Measurements from ENCODE around the gene LIPT2. TPM values are rescaled to one million over a fixed set of nuclear protein-coding genes. Genes with fewer than 3 reads are reported as not detected.

LIPT2 gene
- total RNA-seq, 1 experiment from 2014 or later: 8.2 TPM

DNA sequence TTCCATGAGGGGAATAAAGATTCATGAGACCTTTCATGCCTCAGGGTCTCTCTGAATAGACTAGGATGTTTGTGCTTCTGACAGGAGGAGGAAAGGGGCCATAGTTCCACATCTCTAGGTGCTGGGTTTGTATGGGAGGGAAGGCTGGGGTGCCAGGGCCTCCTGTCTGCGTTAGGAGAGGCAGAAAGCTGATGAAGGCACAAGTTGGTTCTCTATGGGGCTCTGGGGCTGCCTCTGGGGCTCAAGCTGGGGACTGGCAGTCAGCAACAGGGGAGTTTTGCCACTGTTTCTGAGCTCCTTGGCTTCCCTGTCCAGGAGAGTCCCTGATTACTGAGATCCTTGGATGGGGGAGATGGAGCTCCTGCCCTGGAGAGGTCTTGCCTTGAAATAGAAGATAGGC lies 30.3 kb downstream of the LIPT2 start:
- H3K56ac ChIP-seq (ENCODE audit: insufficient read length, low read depth, low read length): no peak overlapping the region

More for the DNA sequence above, 30.3 kb downstream of the LIPT2 start:
- Histone ChIP-seq H3T11ph (ENCODE audit: low read length) (no peak overlapping the region), H3K23ac (ENCODE audit: insufficient read length, low read depth, low read length) (no peak overlapping the region), H2AK5ac (ENCODE audit: insufficient read length, low read length) (no peak overlapping the region), H3K23me2 (ENCODE audit: insufficient read length, low read depth, low read length, poor library complexity, severe bottlenecking) (peaks cover 3% of the 10 kb centered on the region), H4K8ac (replicated peaks; ENCODE audit: insufficient read length, low read depth, low read length) (no peak overlapping the region), H4K5ac (ENCODE audit: insufficient read length, low read depth, low read length) (no peak overlapping the region), H3K27ac (ENCODE audit: insufficient read length, low read depth, low read length) (no peak overlapping the region), H3K4ac (ENCODE audit: low read depth, low read length) (no peak overlapping the region), H2BK12ac (ENCODE audit: insufficient read length, low read depth, low read length) (no peak overlapping the region), H2BK20ac (ENCODE audit: low read depth, low read length, poor library complexity, severe bottlenecking) (no peak overlapping the region), H2AFZ (ENCODE audit: low read length) (no peak overlapping the region), H2BK120ac (ENCODE audit: low read depth, low read length, poor library complexity, severe bottlenecking) (no peak overlapping the region), H2BK15ac (ENCODE audit: low read depth, low read length) (no peak overlapping the region), H3K79me2 (ENCODE audit: insufficient read depth, low read length) (no peaks in the 10 kb centered on the region), H3K18ac (ENCODE audit: insufficient read length, low read depth, low read length) (no peak overlapping the region), H3K79me1 (ENCODE audit: insufficient read depth, low read depth, low read length, poor library complexity, severe bottlenecking) (no peaks in the 10 kb centered on the region), H3K9ac (ENCODE audit: extremely low read depth, insufficient read length, low read length) (no peak overlapping the region), H4K20me1 (ENCODE audit: control insufficient read depth, insufficient read depth, insufficient read length) (no peaks in the 10 kb centered on the region), H3K4me2 (ENCODE audit: insufficient read depth, insufficient read length, low read length) (no peak overlapping the region), H3K14ac (ENCODE audit: insufficient read depth, low read length) (no peak overlapping the region; the same call in 1 of the 2 replicates), H3K27me3 (ENCODE audit: insufficient read depth, low read length) (no peaks in the 10 kb centered on the region), H4K91ac (ENCODE audit: insufficient read length, low read depth, low read length) (no peak overlapping the region), H2BK5ac (ENCODE audit: insufficient read length, low read length) (no peak overlapping the region), H3K4me1 (ENCODE audit: insufficient read depth, low read length) (peaks cover 4% of the 10 kb centered on the region; the same call in 1 of the 2 replicates), H3K9me3 (ENCODE audit: control insufficient read depth, low read depth, low read length) (no peaks in the 10 kb centered on the region)
- Mint-ChIP-seq H3K27me3 (ENCODE audit: low read depth) (peaks cover 21% of the 10 kb centered on the region), H3K27ac (no peak overlapping the region; a peak in 1 of 7 replicates), H3K9me3 (no peaks in the 10 kb centered on the region), H3K36me3 (ENCODE audit: insufficient read depth in 1 of 3, low read depth in 3 of 3) (no peaks in the 10 kb centered on the region; a peak in 2 of 7 replicates), H3K4me3 (no peak overlapping the region), H3K4me1 (peaks cover 15 to 30% of the 10 kb centered on the region in 2 experiments)
- TF ChIP-seq, protein P1, sequence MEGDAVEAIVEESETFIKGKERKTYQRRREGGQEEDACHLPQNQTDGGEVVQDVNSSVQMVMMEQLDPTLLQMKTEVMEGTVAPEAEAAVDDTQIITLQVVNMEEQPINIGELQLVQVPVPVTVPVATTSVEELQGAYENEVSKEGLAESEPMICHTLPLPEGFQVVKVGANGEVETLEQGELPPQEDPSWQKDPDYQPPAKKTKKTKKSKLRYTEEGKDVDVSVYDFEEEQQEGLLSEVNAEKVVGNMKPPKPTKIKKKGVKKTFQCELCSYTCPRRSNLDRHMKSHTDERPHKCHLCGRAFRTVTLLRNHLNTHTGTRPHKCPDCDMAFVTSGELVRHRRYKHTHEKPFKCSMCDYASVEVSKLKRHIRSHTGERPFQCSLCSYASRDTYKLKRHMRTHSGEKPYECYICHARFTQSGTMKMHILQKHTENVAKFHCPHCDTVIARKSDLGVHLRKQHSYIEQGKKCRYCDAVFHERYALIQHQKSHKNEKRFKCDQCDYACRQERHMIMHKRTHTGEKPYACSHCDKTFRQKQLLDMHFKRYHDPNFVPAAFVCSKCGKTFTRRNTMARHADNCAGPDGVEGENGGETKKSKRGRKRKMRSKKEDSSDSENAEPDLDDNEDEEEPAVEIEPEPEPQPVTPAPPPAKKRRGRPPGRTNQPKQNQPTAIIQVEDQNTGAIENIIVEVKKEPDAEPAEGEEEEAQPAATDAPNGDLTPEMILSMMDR (conservative IDR thresholded peaks at IDR 0.05): no peak
- no peak for DNase-seq
- WGBS (ENCODE audit: extremely low coverage, insufficient read length, low lambda C conversion rate): no CpG with 5 or more reads among the region's 1 CpG

Data from H9 (cell line).